ENCODE measurements around the gene FAM107B.

FAM107B gene

GRCh38 chr10:14572811-14573210 lies 201.9 kb downstream of the FAM107B start:
- no peak for TF ChIP-seq CTCF (IDR thresholded peaks at IDR 0.05; ENCODE audit: low read depth, low read length, missing control alignments)
- no peak overlapping the region for H3K4me3 ChIP-seq (replicated peaks; ENCODE audit: low read depth, low read length)
- no peak for DNase-seq (ENCODE audit: extremely low read depth, low read depth)

GRCh38 chr10:14571866-14572507 lies 202.7 kb downstream of the FAM107B start:
- H3K4me3 ChIP-seq (replicated peaks; ENCODE audit: low read depth, low read length): no peak overlapping the region
- no peak for DNase-seq (ENCODE audit: extremely low read depth, low read depth)
- TF ChIP-seq CTCF (IDR thresholded peaks at IDR 0.05; ENCODE audit: low read depth, low read length, missing control alignments): no peak

DNA sequence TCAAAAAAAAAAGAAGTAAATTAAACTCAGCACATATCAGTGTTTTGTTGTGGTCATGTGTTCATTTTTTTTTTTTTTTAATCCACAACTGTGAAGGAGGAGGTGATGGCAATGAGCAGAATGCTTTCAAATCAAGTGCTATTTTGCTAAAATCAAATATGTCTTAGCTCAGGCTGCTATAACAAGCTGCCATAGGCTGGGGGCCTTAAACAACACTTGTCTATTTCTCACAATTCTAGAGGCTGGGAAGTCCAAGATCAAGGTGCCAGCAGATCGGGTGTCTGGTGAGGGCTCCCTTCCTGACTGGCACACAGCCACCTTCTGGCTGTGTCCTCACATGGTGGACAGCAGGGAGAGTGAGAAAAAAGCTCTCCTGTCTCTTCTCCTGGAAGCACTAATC lies 203.9 kb downstream of the FAM107B start:
- no peak for TF ChIP-seq CTCF (IDR thresholded peaks at IDR 0.05; ENCODE audit: low read depth, low read length, missing control alignments)
- no peak for DNase-seq (ENCODE audit: extremely low read depth, low read depth)
- H3K4me3 ChIP-seq (replicated peaks; ENCODE audit: low read depth, low read length): no peak overlapping the region

GRCh38 chr10:14569274-14570060 lies 205.2 kb downstream of the FAM107B start:
- no peak overlapping the region for H3K4me3 ChIP-seq (replicated peaks; ENCODE audit: low read depth, low read length)
- no peak for TF ChIP-seq CTCF (IDR thresholded peaks at IDR 0.05; ENCODE audit: low read depth, low read length, missing control alignments)
- no peak for DNase-seq (ENCODE audit: extremely low read depth, low read depth)

DNA sequence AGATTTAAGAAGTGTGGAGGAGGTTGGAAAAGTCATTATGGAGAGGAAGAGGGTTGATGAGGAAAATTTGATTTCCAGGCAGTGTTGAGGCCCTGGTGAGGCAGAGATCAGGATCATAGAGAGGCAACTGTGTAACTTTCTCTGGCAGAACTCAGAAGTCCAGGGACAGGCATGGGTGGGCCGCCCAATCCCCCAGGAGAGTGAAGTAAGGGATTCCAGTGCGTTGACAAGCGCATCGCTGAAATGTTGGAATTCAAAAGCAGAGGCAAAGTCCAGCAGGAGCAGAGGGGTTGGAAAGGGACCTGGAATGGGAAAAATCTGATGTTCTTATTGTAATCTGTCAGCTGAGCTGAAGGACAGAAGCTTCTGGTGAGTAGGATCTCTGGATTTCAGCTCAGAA lies 207.3 kb downstream of the FAM107B start:
- DNase-seq (ENCODE audit: extremely low read depth, low read depth): no peak
- no peak for TF ChIP-seq CTCF (IDR thresholded peaks at IDR 0.05; ENCODE audit: low read depth, low read length, missing control alignments)
- H3K4me3 ChIP-seq (replicated peaks; ENCODE audit: low read depth, low read length): no peak overlapping the region

DNA sequence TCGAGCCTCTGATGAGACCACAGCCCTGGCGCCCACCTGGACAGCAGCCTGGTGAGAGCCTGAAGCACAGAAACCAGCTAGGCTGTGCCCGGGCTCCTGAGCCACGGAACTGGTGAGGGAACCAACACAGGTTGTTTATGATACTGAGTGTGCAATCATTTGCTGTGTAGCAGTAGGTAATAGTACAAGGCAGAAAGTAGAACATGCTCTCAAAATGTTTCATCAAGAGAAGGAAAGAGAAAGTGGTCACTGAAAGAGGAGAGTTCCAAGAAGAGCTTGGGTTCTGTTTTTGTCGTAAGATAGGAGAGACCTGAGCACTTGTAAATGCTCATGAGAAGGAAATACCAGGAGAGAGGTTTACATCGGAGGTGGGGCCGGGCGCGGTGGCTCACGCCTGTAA lies 208.2 kb downstream of the FAM107B start:
- no peak overlapping the region for H3K4me3 ChIP-seq (replicated peaks; ENCODE audit: low read depth, low read length)
- no peak for DNase-seq (ENCODE audit: extremely low read depth, low read depth)
- no peak for TF ChIP-seq CTCF (IDR thresholded peaks at IDR 0.05; ENCODE audit: low read depth, low read length, missing control alignments)

Measured in HFF-Myc (cell line).